ENCODE measurements around the gene FADD.
A peak's percentile ranks its signal among the peaks of the same experiment; 100 is the strongest.

- TF ChIP-seq CTCF (IDR thresholded peaks at IDR 0.05), result peak; percentile 77 to 97 (median 93)
- peak; percentile 31 for TF ChIP-seq POLR2AphosphoS5 (IDR thresholded peaks at IDR 0.05)
These were observed 11.5 kb upstream of the FADD start for GRCh38 chr11:70191495-70192140.

Measured in prostate gland (tissue), 2 donors.